Endodermal cell (in vitro differentiated cells): ENCODE data around the gene QTRT2. TPM values are rescaled to one million over a fixed set of nuclear protein-coding genes. Genes with fewer than 3 reads are reported as not detected.

Experiments used
- DNase-seq: peaks from one replicate; pipeline ENCODE4 v3.0.0-alpha.2; 2017
- H3K27ac ChIP-seq: 2 replicates; pipeline ENCODE4 v1.5.1; 2013; ENCODE audit warnings: mild to moderate bottlenecking, low read depth, low read length, moderate library complexity
- H3K27me3 ChIP-seq: 2 replicates; pipeline ENCODE4 v1.6.1; 2013; ENCODE audit warnings: mild to moderate bottlenecking, low read length, moderate library complexity; ENCODE audit not compliant: insufficient read depth, control insufficient read depth, poor library complexity, severe bottlenecking
- H3K36me3 ChIP-seq: 2 replicates; pipeline ENCODE4 v1.7.0; 2013; ENCODE audit warnings: mild to moderate bottlenecking, low read length, moderate library complexity; ENCODE audit not compliant: control insufficient read depth, insufficient read depth
- H3K4me1 ChIP-seq: one replicate; pipeline ENCODE4 v1.7.0; 2013; ENCODE audit warnings: low read length; ENCODE audit not compliant: control insufficient read depth, insufficient read depth
- H3K4me3 ChIP-seq: 2 replicates; pipeline ENCODE4 v1.5.1; 2013; ENCODE audit warnings: mild to moderate bottlenecking, low read length, moderate library complexity
- H3K9ac ChIP-seq: 2 replicates; pipeline ENCODE4 v1.6.1; 2013; ENCODE audit warnings: mild to moderate bottlenecking, low read length, moderate library complexity; ENCODE audit not compliant: poor library complexity, severe bottlenecking; ENCODE audit errors: extremely low read depth
- H3K9me3 ChIP-seq: 2 replicates; pipeline ENCODE4 v1.6.1; 2013; ENCODE audit warnings: mild to moderate bottlenecking, low read length, moderate library complexity; ENCODE audit not compliant: control insufficient read depth
- H3K27ac Mint-ChIP-seq: 2 replicates; pipeline ENCODE4 v1.8.0; 2020; ENCODE audit warnings: mixed read lengths
- H3K27me3 Mint-ChIP-seq: 2 replicates; pipeline ENCODE4 v1.8.0; 2021; ENCODE audit warnings: mild to moderate bottlenecking, mixed read lengths; ENCODE audit not compliant: insufficient read depth
- H3K36me3 Mint-ChIP-seq: 2 replicates; pipeline ENCODE4 v1.8.0; 2020; ENCODE audit warnings: low read depth, mixed read lengths
- H3K4me1 Mint-ChIP-seq: 2 replicates; pipeline ENCODE4 v1.8.0; 2020; ENCODE audit warnings: mixed read lengths
- H3K4me3 Mint-ChIP-seq: 2 replicates; pipeline ENCODE4 v1.8.0; 2020; ENCODE audit warnings: mild to moderate bottlenecking, moderate library complexity, mixed read lengths
- H3K9me3 Mint-ChIP-seq: 2 replicates; pipeline ENCODE4 v1.8.0; 2020; ENCODE audit warnings: mild to moderate bottlenecking, mixed read lengths
- CTCF ChIP-seq: fragments of 200-600 bp; sonication (generic); conservative IDR thresholded peaks from 2 replicates; pipeline ENCODE4 v1.5.0; 2021; ENCODE audit warnings: antibody characterized with exemption, mild to moderate bottlenecking
- WGBS, 2 experiments: methylation state at CpG; one replicate each; pipeline versions ENCODE4 v1.1.5 to v1.1.7; 2013; ENCODE audit warnings: missing lambda C conversion rate in 2 of 2, mixed read lengths in 1 of 2; ENCODE audit not compliant: insufficient coverage in 1 of 2, insufficient read length in 1 of 2; 5-methylcytosine and 5-hydroxymethylcytosine counted together
- total RNA-seq, 2 donors: library from RNA; stranded (reverse); fragmentation: NEBNext Ultra II Directional in 1 of 2; extraction: Animal tissue kit (Norgen Biotek cat#: 25700) in 1 of 2; gene quantifications; 2 replicates in 1 of 2; 3 replicates in 1 of 2; pipeline ENCODE4 v1.2.1, GENCODE V29; 2021

Gene QTRT2
- total RNA-seq, 2 donors from 2014 or later = 33.0 to 37.7 TPM

GRCh38 chr3:114101101-114101500 is 44.6 kb downstream of the QTRT2 start:
- Mint-ChIP-seq H3K27ac (no peak overlapping the region), H3K27me3 (no peaks in the 10 kb centered on the region), H3K36me3 (no peaks in the 10 kb centered on the region), H3K9me3 (no peaks in the 10 kb centered on the region), H3K4me3 (no peak overlapping the region), H3K4me1 (peaks cover 9% of the 10 kb centered on the region)
- H3K27me3 ChIP-seq = no peaks in the 10 kb centered on the region
- no peak for TF ChIP-seq CTCF
- no peaks in the 10 kb centered on the region for H3K9me3 ChIP-seq
- no peaks in the 10 kb centered on the region for H3K4me1 ChIP-seq
- H3K27ac ChIP-seq = no peak overlapping the region
- WGBS, 2 experiments = 85% methylated on average over 1 of the region's 1 CpG; no CpG with 5 or more reads in 1 of the 2 experiments
- no peak overlapping the region for H3K4me3 ChIP-seq
- DNase-seq = no peak
- H3K36me3 ChIP-seq = no peaks in the 10 kb centered on the region
- no peak overlapping the region for H3K9ac ChIP-seq

- Histone ChIP-seq H3K4me3 (no peak overlapping the region), H3K27me3 (no peaks in the 10 kb centered on the region), H3K4me1 (no peaks in the 10 kb centered on the region), H3K9ac (no peak overlapping the region), H3K36me3 (no peaks in the 10 kb centered on the region), H3K27ac (no peak overlapping the region), H3K9me3 (no peaks in the 10 kb centered on the region)
- Mint-ChIP-seq H3K4me1 (peaks cover 9% of the 10 kb centered on the region), H3K27me3 (no peaks in the 10 kb centered on the region), H3K9me3 (no peaks in the 10 kb centered on the region), H3K27ac (no peak overlapping the region), H3K36me3 (no peaks in the 10 kb centered on the region), H3K4me3 (no peak overlapping the region)
- DNase-seq = no peak
- WGBS, 2 experiments = 95 to 96% methylated on average over 25 to 27 of the region's 27 CpGs
- TF ChIP-seq CTCF = no peak
Observed at GRCh38 chr3:114103181-114103580, 46.6 kb downstream of the QTRT2 start.

GRCh38 chr3:114103858-114104257 is 47.3 kb downstream of the QTRT2 start:
- Histone ChIP-seq H3K9ac (no peak overlapping the region), H3K36me3 (no peaks in the 10 kb centered on the region), H3K9me3 (no peaks in the 10 kb centered on the region), H3K27me3 (no peaks in the 10 kb centered on the region), H3K4me3 (no peak overlapping the region), H3K27ac (no peak overlapping the region), H3K4me1 (no peaks in the 10 kb centered on the region)
- WGBS, 2 experiments = 96 to 100% methylated on average over 2 to 4 of the region's 4 CpGs
- Mint-ChIP-seq H3K36me3 (no peaks in the 10 kb centered on the region), H3K4me1 (peaks cover 9% of the 10 kb centered on the region), H3K27ac (no peak overlapping the region), H3K9me3 (no peaks in the 10 kb centered on the region), H3K4me3 (no peak overlapping the region), H3K27me3 (no peaks in the 10 kb centered on the region)
- no peak for TF ChIP-seq CTCF
- no peak for DNase-seq
